ENCODE data around the gene PHACTR1.
A peak's percentile ranks its signal among the peaks of the same experiment; 100 is the strongest.

PHACTR1 gene

GRCh38 chr6:12865117-12865516 is 148.6 kb downstream of the PHACTR1 start:
- TF ChIP-seq CTCF (IDR thresholded peaks at IDR 0.05; ENCODE audit: control insufficient read depth, insufficient read depth, low read depth, low read length, missing control alignments), result no peak

GRCh38 chr6:12865671-12866181 is 149.2 kb downstream of the PHACTR1 start:
- TF ChIP-seq CTCF (IDR thresholded peaks at IDR 0.05; ENCODE audit: control insufficient read depth, insufficient read depth, low read depth, low read length, missing control alignments), result no peak
- H3K4me3 ChIP-seq (ENCODE audit: control insufficient read depth, low read depth, low read length), result no peak overlapping the region
- no peak for DNase-seq (ENCODE audit: low read depth)

More at GRCh38 chr6:12865117-12865516, 148.6 kb downstream of the PHACTR1 start:
- DNase-seq (ENCODE audit: low read depth), result no peak
- H3K4me3 ChIP-seq (ENCODE audit: control insufficient read depth, low read depth, low read length), result no peak overlapping the region

GRCh38 chr6:12866422-12867029 is 150.0 kb downstream of the PHACTR1 start:
- no peak overlapping the region for H3K4me3 ChIP-seq (ENCODE audit: control insufficient read depth, low read depth, low read length)
- no peak for DNase-seq (ENCODE audit: low read depth)
- no peak for TF ChIP-seq CTCF (IDR thresholded peaks at IDR 0.05; ENCODE audit: control insufficient read depth, insufficient read depth, low read depth, low read length, missing control alignments)

- DNase-seq (ENCODE audit: low read depth), result no peak
- no peak for TF ChIP-seq CTCF (IDR thresholded peaks at IDR 0.05; ENCODE audit: control insufficient read depth, insufficient read depth, low read depth, low read length, missing control alignments)
- H3K4me3 ChIP-seq (ENCODE audit: control insufficient read depth, low read depth, low read length), result no peak overlapping the region
Measured at GRCh38 chr6:12869816-12870432, 153.4 kb downstream of the PHACTR1 start.

- H3K4me3 ChIP-seq (ENCODE audit: control insufficient read depth, low read depth, low read length), result no peak overlapping the region
- DNase-seq (ENCODE audit: low read depth), result no peak
- TF ChIP-seq CTCF (IDR thresholded peaks at IDR 0.05; ENCODE audit: control insufficient read depth, insufficient read depth, low read depth, low read length, missing control alignments), result no peak
Measured at GRCh38 chr6:12873691-12874090, 157.1 kb downstream of the PHACTR1 start.

- H3K4me3 ChIP-seq (ENCODE audit: control insufficient read depth, low read depth, low read length), result no peak overlapping the region
- DNase-seq (ENCODE audit: low read depth), result peak; percentile 8
Measured at GRCh38 chr6:12875051-12875450, 158.5 kb downstream of the PHACTR1 start.

More at GRCh38 chr6:12875051-12875450, 158.5 kb downstream of the PHACTR1 start:
- TF ChIP-seq CTCF (IDR thresholded peaks at IDR 0.05; ENCODE audit: control insufficient read depth, insufficient read depth, low read depth, low read length, missing control alignments), result no peak

Data from AG09309 (cell line).